T-helper 17 cell (primary cell): ENCODE measurements around the gene SPEM2. TPM values are rescaled to one million over a fixed set of nuclear protein-coding genes. Genes with fewer than 3 reads are reported as not detected.
A peak's percentile ranks its signal among the peaks of the same experiment; 100 is the strongest.
"Not testable (repeated sequence)": the region's sequence is repeated elsewhere in the genome, so short reads cannot be mapped to it uniquely, and the experiment has no call there.

ENCODE experiments used
- ATAC-seq: fragments of 150-1000 bp; cut with Tn5 transposase; 2 replicates; pipeline ENCODE4 v1.10.0; 2021; ENCODE audit warnings: mild to moderate bottlenecking, moderate library complexity
- DNase-seq, 3 donors: peaks; one replicate each; pipeline versions ENCODE4 v3.0.0 to v3.0.0-alpha.2; 2020 to 2021
- H3K9me3 ChIP-seq: one replicate; pipeline ENCODE4 v1.7.0; 2013; ENCODE audit warnings: low read length, mild to moderate bottlenecking; ENCODE audit not compliant: control insufficient read depth, poor library complexity, severe bottlenecking
- H3K27ac Mint-ChIP-seq: one replicate; pipeline ENCODE4 v1.8.0; 2022; ENCODE audit warnings: mild to moderate bottlenecking, moderate library complexity, mixed read lengths
- H3K27me3 Mint-ChIP-seq: one replicate; pipeline ENCODE4 v1.8.0; 2022; ENCODE audit warnings: mixed read lengths
- H3K36me3 Mint-ChIP-seq: one replicate; pipeline ENCODE4 v1.8.0; 2022; ENCODE audit warnings: low read depth, mixed read lengths
- H3K4me1 Mint-ChIP-seq: one replicate; pipeline ENCODE4 v1.8.0; 2022; ENCODE audit warnings: mild to moderate bottlenecking, mixed read lengths
- H3K4me3 Mint-ChIP-seq: one replicate; pipeline ENCODE4 v1.8.0; 2022; ENCODE audit warnings: mild to moderate bottlenecking, moderate library complexity, mixed read lengths
- total RNA-seq, 4 donors: library from RNA in 2 of 4; stranded (reverse) in 2 of 4; gene quantifications; one replicate each; pipeline ENCODE4 v1.2.3 and lab custom pipeline; 2022 to 2026

SPEM2 gene
- total RNA-seq, 2 donors from 2014 or later = not detected

- Mint-ChIP-seq H3K4me3 (no peak overlapping the region), H3K27me3 (no peaks in the 10 kb centered on the region), H3K27ac (peak overlapping the region; percentile 59), H3K36me3 (no peaks in the 10 kb centered on the region), H3K4me1 (peaks cover 16% of the 10 kb centered on the region)
- H3K9me3 ChIP-seq = no peaks in the 10 kb centered on the region
- no peak for DNase-seq
- ATAC-seq = no peak
Observed at GRCh38 chr17:7466639-7467341, 41.4 kb downstream of the SPEM2 start.

- H3K27me3 Mint-ChIP-seq = no peaks in the 10 kb centered on the region
- no peak overlapping the region for H3K4me3 Mint-ChIP-seq
- H3K36me3 Mint-ChIP-seq = no peaks in the 10 kb centered on the region
- peaks cover 19% of the 10 kb centered on the region for H3K4me1 Mint-ChIP-seq
- ATAC-seq = no peak
- DNase-seq = no peak
- no peak overlapping the region for H3K27ac Mint-ChIP-seq
- H3K9me3 ChIP-seq = no peaks in the 10 kb centered on the region
Observed at GRCh38 chr17:7467498-7467897, 42.1 kb downstream of the SPEM2 start.

GRCh38 chr17:7468290-7468689 is 42.9 kb downstream of the SPEM2 start:
- H3K27me3 Mint-ChIP-seq = no peaks in the 10 kb centered on the region
- H3K36me3 Mint-ChIP-seq = no peaks in the 10 kb centered on the region
- DNase-seq (no peak), ATAC-seq (no peak)
- peaks cover 17% of the 10 kb centered on the region for H3K4me1 Mint-ChIP-seq
- no peaks in the 10 kb centered on the region for H3K9me3 ChIP-seq
- H3K4me3 Mint-ChIP-seq = no peak overlapping the region
- H3K27ac Mint-ChIP-seq = no peak overlapping the region

- H3K9me3 ChIP-seq = no peaks in the 10 kb centered on the region
- Mint-ChIP-seq H3K4me1 (peaks cover 17% of the 10 kb centered on the region), H3K27ac (no peak overlapping the region), H3K27me3 (no peaks in the 10 kb centered on the region), H3K36me3 (no peaks in the 10 kb centered on the region), H3K4me3 (no peak overlapping the region)
- DNase-seq = no peak
- ATAC-seq = no peak
Observed at GRCh38 chr17:7468804-7469389, 43.5 kb downstream of the SPEM2 start.

GRCh38 chr17:7469843-7470242 is 44.4 kb downstream of the SPEM2 start:
- not testable (repeated sequence) for ATAC-seq, H3K36me3 Mint-ChIP-seq, H3K9me3 ChIP-seq, H3K27ac Mint-ChIP-seq, DNase-seq, H3K27me3 Mint-ChIP-seq, H3K4me3 Mint-ChIP-seq
- H3K4me1 Mint-ChIP-seq = peaks cover 17% of the 10 kb centered on the region

- not testable (repeated sequence) for H3K9me3 ChIP-seq, H3K4me3 Mint-ChIP-seq, ATAC-seq, H3K27me3 Mint-ChIP-seq, H3K36me3 Mint-ChIP-seq, H3K27ac Mint-ChIP-seq, DNase-seq
- H3K4me1 Mint-ChIP-seq = peaks cover 17% of the 10 kb centered on the region
Observed at GRCh38 chr17:7470457-7470973, 45.1 kb downstream of the SPEM2 start.

- Mint-ChIP-seq H3K4me3 (no peak overlapping the region), H3K36me3 (peaks cover 2% of the 10 kb centered on the region), H3K27ac (peak overlapping the region; percentile 91), H3K27me3 (no peaks in the 10 kb centered on the region), H3K4me1 (peaks cover 27% of the 10 kb centered on the region)
- peak; percentile 33 for ATAC-seq
- no peak for DNase-seq
- no peaks in the 10 kb centered on the region for H3K9me3 ChIP-seq
Observed at GRCh38 chr17:7471729-7472128, 46.3 kb downstream of the SPEM2 start.

GRCh38 chr17:7474767-7475166 is 49.4 kb downstream of the SPEM2 start:
- not testable (repeated sequence) for H3K27ac Mint-ChIP-seq, DNase-seq, H3K4me3 Mint-ChIP-seq, H3K36me3 Mint-ChIP-seq, ATAC-seq, H3K27me3 Mint-ChIP-seq, H3K9me3 ChIP-seq
- H3K4me1 Mint-ChIP-seq = peaks cover 33% of the 10 kb centered on the region

GRCh38 chr17:7475764-7476422 is 50.5 kb downstream of the SPEM2 start:
- H3K9me3 ChIP-seq = no peaks in the 10 kb centered on the region
- Mint-ChIP-seq H3K27ac (no peak overlapping the region), H3K27me3 (no peaks in the 10 kb centered on the region), H3K4me1 (peaks cover 38% of the 10 kb centered on the region), H3K4me3 (no peak overlapping the region), H3K36me3 (peaks cover 2% of the 10 kb centered on the region)
- DNase-seq (no peak), ATAC-seq (no peak)

- Mint-ChIP-seq H3K4me3 (peak overlapping the region; percentile 65), H3K36me3 (peaks cover 2% of the 10 kb centered on the region), H3K27ac (no peak overlapping the region), H3K27me3 (no peaks in the 10 kb centered on the region), H3K4me1 (peaks cover 41% of the 10 kb centered on the region)
- ATAC-seq = no peak
- no peaks in the 10 kb centered on the region for H3K9me3 ChIP-seq
- DNase-seq = no peak
Observed at GRCh38 chr17:7476494-7476893, 51.1 kb downstream of the SPEM2 start.

GRCh38 chr17:7476951-7477350 is 51.5 kb downstream of the SPEM2 start:
- Mint-ChIP-seq H3K36me3 (peaks cover 2% of the 10 kb centered on the region), H3K27ac (no peak overlapping the region), H3K27me3 (no peaks in the 10 kb centered on the region), H3K4me1 (peaks cover 40% of the 10 kb centered on the region), H3K4me3 (peak overlapping the region; percentile 65)
- H3K9me3 ChIP-seq = no peaks in the 10 kb centered on the region
- DNase-seq = no peak
- no peak for ATAC-seq
